ENCODE measurements around the gene TMEM45A. TPM values are rescaled to one million over a fixed set of nuclear protein-coding genes. Genes with fewer than 3 reads are reported as not detected.

The TMEM45A gene
- total RNA-seq, 2 donors from 2014 or later, result 5.8 to 7.8 TPM

DNA sequence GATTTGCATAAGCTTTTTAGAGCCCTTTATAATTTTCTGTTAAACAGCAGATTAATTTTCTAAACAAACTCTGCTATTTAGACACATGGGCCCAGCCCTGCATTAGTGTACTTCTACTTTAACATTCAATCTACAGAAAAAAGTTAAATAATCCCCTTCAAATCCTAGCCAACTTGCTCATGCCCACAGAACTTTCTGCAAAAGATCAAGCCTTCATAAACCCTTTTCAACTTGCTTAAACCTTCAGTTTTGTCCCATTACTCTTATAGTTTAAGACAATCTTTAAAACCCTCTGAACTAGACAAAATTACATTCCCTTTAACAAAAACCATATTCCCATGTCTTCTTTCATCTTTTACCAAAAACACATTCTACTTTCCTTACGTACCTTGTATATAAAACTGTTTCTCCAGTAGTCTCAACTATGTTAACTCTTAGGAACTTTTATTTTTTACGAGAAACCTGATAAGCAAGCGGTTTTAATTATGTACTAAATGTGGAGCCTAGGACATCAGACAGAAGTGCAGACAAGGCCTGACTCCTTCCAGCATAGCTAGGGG, 91.8 kb downstream of the TMEM45A start:
- no peak overlapping the region for H3K27ac Mint-ChIP-seq
- no peak for DNase-seq
- no peak overlapping the region for H3K4me3 Mint-ChIP-seq
- H3K36me3 ChIP-seq (ENCODE audit: control insufficient read depth, insufficient read depth, low read length), result no peaks in the 10 kb centered on the region
- H3K36me3 Mint-ChIP-seq (ENCODE audit: low read depth), result no peaks in the 10 kb centered on the region
- no peak overlapping the region for H3K9ac ChIP-seq (ENCODE audit: extremely low read depth, low read length, poor library complexity, severe bottlenecking)
- H3K9me3 ChIP-seq (ENCODE audit: control insufficient read depth, low read length), result peaks cover 29% of the 10 kb centered on the region
- H3K27me3 Mint-ChIP-seq (ENCODE audit: insufficient read depth), result no peaks in the 10 kb centered on the region
- 92 to 100% methylated on average over 1 to 3 of the region's 3 CpGs for WGBS, 2 experiments (ENCODE audit: insufficient coverage in 1 of 2, insufficient read length in 1 of 2)
- no peaks in the 10 kb centered on the region for H3K27me3 ChIP-seq (ENCODE audit: control insufficient read depth, insufficient read depth, low read length, poor library complexity, severe bottlenecking)
- H3K27ac ChIP-seq (ENCODE audit: low read depth, low read length), result no peak overlapping the region
- TF ChIP-seq, protein P1, sequence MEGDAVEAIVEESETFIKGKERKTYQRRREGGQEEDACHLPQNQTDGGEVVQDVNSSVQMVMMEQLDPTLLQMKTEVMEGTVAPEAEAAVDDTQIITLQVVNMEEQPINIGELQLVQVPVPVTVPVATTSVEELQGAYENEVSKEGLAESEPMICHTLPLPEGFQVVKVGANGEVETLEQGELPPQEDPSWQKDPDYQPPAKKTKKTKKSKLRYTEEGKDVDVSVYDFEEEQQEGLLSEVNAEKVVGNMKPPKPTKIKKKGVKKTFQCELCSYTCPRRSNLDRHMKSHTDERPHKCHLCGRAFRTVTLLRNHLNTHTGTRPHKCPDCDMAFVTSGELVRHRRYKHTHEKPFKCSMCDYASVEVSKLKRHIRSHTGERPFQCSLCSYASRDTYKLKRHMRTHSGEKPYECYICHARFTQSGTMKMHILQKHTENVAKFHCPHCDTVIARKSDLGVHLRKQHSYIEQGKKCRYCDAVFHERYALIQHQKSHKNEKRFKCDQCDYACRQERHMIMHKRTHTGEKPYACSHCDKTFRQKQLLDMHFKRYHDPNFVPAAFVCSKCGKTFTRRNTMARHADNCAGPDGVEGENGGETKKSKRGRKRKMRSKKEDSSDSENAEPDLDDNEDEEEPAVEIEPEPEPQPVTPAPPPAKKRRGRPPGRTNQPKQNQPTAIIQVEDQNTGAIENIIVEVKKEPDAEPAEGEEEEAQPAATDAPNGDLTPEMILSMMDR (conservative IDR thresholded peaks at IDR 0.05), result no peak
- peaks cover 32% of the 10 kb centered on the region for H3K9me3 Mint-ChIP-seq
- H3K4me1 Mint-ChIP-seq, result peaks cover 2% of the 10 kb centered on the region
- no peaks in the 10 kb centered on the region for H3K4me1 ChIP-seq (ENCODE audit: control insufficient read depth, insufficient read depth, low read length)
- no peak overlapping the region for H3K4me3 ChIP-seq (ENCODE audit: low read length)

- H3K4me3 ChIP-seq (ENCODE audit: low read length), result no peak overlapping the region
- H3K27ac Mint-ChIP-seq, result no peak overlapping the region
- H3K4me1 Mint-ChIP-seq, result peaks cover 5% of the 10 kb centered on the region
- TF ChIP-seq, protein P1 (conservative IDR thresholded peaks at IDR 0.05), result no peak
- WGBS, 2 experiments (ENCODE audit: insufficient coverage in 1 of 2, insufficient read length in 1 of 2), result 83 to 94% methylated on average over 1 to 3 of the region's 3 CpGs
- no peaks in the 10 kb centered on the region for H3K36me3 Mint-ChIP-seq (ENCODE audit: low read depth)
- no peak overlapping the region for H3K27ac ChIP-seq (ENCODE audit: low read depth, low read length)
- H3K27me3 Mint-ChIP-seq (ENCODE audit: insufficient read depth), result no peaks in the 10 kb centered on the region
- peaks cover 32% of the 10 kb centered on the region for H3K9me3 Mint-ChIP-seq
- H3K4me1 ChIP-seq (ENCODE audit: control insufficient read depth, insufficient read depth, low read length), result no peaks in the 10 kb centered on the region
- peaks cover 29% of the 10 kb centered on the region for H3K9me3 ChIP-seq (ENCODE audit: control insufficient read depth, low read length)
- H3K4me3 Mint-ChIP-seq, result no peak overlapping the region
- no peaks in the 10 kb centered on the region for H3K27me3 ChIP-seq (ENCODE audit: control insufficient read depth, insufficient read depth, low read length, poor library complexity, severe bottlenecking)
- DNase-seq, result no peak
- H3K9ac ChIP-seq (ENCODE audit: extremely low read depth, low read length, poor library complexity, severe bottlenecking), result no peak overlapping the region
- no peaks in the 10 kb centered on the region for H3K36me3 ChIP-seq (ENCODE audit: control insufficient read depth, insufficient read depth, low read length)
These were observed 94.4 kb downstream of the TMEM45A start for GRCh38 chr3:100586832-100587231.

DNA sequence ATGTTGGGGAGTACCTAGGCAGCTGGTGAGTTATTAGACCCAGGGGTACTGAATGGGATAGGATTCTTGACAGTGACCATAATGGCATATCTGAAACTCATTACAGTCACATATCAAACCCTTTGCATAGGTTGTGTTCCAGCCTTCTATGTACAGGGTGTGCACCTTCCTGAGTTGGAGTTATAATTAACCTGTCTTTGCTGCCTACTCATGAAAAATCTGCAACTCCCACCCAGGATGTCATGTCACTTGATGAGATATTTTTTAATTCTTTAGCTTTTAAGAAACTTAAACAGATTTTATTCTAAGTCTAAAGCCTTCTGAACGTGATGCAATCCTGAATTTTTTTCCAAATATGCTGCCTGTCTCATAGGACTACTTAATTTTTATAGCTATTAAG, 95.8 kb downstream of the TMEM45A start:
- Mint-ChIP-seq H3K9me3 (peaks cover 31% of the 10 kb centered on the region), H3K27ac (no peak overlapping the region), H3K4me3 (no peak overlapping the region), H3K4me1 (peaks cover 5% of the 10 kb centered on the region), H3K36me3 (ENCODE audit: low read depth) (no peaks in the 10 kb centered on the region), H3K27me3 (ENCODE audit: insufficient read depth) (no peaks in the 10 kb centered on the region)
- no peak for DNase-seq
- Histone ChIP-seq H3K4me1 (ENCODE audit: control insufficient read depth, insufficient read depth, low read length) (no peaks in the 10 kb centered on the region), H3K9ac (ENCODE audit: extremely low read depth, low read length, poor library complexity, severe bottlenecking) (no peak overlapping the region), H3K36me3 (ENCODE audit: control insufficient read depth, insufficient read depth, low read length) (no peaks in the 10 kb centered on the region), H3K27me3 (ENCODE audit: control insufficient read depth, insufficient read depth, low read length, poor library complexity, severe bottlenecking) (no peaks in the 10 kb centered on the region), H3K4me3 (ENCODE audit: low read length) (no peak overlapping the region), H3K27ac (ENCODE audit: low read depth, low read length) (no peak overlapping the region), H3K9me3 (ENCODE audit: control insufficient read depth, low read length) (peaks cover 23% of the 10 kb centered on the region)
- TF ChIP-seq, protein P1 (conservative IDR thresholded peaks at IDR 0.05), result no peak
- WGBS, 2 experiments (ENCODE audit: insufficient coverage in 1 of 2, insufficient read length in 1 of 2), result 100% methylated on average over 1 of the region's 1 CpG; no CpG with 5 or more reads in 1 of the 2 experiments

Measured in endodermal cell (in vitro differentiated cells).